ENCODE measurements around the gene SMU1. TPM values are rescaled to one million over a fixed set of nuclear protein-coding genes. Genes with fewer than 3 reads are reported as not detected.

Gene SMU1
- total RNA-seq, 1 donor from 2014 or later: 25.4 TPM

DNA sequence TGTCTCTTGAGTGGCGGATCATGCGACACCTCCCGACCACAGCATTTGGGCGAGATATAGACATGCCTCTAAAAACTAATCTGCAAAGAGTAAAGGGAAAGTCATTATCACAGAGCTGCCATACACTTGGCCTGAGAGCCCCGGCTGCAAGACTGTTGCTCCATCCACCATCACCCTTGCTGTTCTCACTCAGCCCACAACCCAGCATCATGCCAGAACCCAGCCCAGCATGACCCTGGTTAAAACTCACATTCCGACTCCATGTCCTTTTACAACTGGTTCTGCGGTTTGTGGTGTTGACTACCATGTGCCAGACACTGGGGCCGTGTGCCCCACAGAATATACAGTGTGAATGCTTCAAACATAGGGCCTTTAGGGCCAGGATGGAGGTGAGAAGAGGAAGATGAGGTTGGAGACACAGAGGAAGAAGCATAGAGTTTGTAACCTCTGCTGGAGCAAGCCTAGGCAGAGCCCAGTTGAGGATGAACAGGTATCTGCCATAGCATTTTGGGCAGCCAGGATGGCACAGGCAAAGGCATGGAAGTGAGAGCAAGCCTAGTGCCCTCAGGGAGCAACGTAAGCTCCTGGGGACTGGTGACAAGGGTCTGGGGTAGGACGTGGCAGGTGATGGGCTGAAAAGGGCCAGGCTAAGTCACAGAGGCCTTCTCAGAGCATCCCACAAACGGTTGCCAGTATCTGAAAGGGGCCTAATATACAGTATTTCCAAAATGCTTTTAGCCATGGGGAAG is 37.5 kb upstream of the SMU1 start:
- DNase-seq (ENCODE audit: extremely low spot score, unreplicated experiment): no peak
- Mint-ChIP-seq H3K4me1 (ENCODE audit: unreplicated experiment) (peaks cover 9% of the 10 kb centered on the region), H3K9me3 (no peaks in the 10 kb centered on the region), H3K27ac (peak overlapping the region; percentile 53), H3K36me3 (peaks cover 20% of the 10 kb centered on the region), H3K4me3 (no peak overlapping the region), H3K27me3 (no peaks in the 10 kb centered on the region)
- TF ChIP-seq, protein P1, sequence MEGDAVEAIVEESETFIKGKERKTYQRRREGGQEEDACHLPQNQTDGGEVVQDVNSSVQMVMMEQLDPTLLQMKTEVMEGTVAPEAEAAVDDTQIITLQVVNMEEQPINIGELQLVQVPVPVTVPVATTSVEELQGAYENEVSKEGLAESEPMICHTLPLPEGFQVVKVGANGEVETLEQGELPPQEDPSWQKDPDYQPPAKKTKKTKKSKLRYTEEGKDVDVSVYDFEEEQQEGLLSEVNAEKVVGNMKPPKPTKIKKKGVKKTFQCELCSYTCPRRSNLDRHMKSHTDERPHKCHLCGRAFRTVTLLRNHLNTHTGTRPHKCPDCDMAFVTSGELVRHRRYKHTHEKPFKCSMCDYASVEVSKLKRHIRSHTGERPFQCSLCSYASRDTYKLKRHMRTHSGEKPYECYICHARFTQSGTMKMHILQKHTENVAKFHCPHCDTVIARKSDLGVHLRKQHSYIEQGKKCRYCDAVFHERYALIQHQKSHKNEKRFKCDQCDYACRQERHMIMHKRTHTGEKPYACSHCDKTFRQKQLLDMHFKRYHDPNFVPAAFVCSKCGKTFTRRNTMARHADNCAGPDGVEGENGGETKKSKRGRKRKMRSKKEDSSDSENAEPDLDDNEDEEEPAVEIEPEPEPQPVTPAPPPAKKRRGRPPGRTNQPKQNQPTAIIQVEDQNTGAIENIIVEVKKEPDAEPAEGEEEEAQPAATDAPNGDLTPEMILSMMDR (conservative IDR thresholded peaks at IDR 0.05): no peak

DNA sequence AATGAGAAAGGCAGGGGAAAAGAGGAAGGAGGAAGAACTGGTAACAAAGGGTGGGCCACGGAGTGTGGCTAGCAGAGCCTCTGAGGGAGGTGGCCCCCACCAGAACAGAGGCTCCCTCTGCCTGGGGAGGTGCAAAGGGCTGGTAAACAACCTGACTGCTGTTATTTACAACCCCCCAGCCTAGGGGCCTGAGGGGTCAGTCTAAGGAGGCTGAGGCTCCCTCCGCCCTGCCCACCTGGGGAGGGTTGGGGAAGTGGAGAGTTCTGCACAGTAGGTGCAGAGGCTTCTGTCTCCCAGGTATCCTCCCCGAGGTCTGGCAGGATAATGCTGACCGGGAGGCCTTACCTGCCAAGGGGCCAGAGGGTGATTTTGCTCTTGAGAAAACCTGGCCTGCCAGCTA is 35.6 kb upstream of the SMU1 start:
- peaks cover 14% of the 10 kb centered on the region for H3K36me3 Mint-ChIP-seq
- H3K4me3 Mint-ChIP-seq: no peak overlapping the region
- no peaks in the 10 kb centered on the region for H3K27me3 Mint-ChIP-seq
- peak overlapping the region; percentile 43 for H3K27ac Mint-ChIP-seq
- H3K4me1 Mint-ChIP-seq (ENCODE audit: unreplicated experiment): peaks cover 14% of the 10 kb centered on the region
- no peaks in the 10 kb centered on the region for H3K9me3 Mint-ChIP-seq
- DNase-seq (ENCODE audit: extremely low spot score, unreplicated experiment): no peak
- TF ChIP-seq, protein P1 (conservative IDR thresholded peaks at IDR 0.05): no peak

DNA sequence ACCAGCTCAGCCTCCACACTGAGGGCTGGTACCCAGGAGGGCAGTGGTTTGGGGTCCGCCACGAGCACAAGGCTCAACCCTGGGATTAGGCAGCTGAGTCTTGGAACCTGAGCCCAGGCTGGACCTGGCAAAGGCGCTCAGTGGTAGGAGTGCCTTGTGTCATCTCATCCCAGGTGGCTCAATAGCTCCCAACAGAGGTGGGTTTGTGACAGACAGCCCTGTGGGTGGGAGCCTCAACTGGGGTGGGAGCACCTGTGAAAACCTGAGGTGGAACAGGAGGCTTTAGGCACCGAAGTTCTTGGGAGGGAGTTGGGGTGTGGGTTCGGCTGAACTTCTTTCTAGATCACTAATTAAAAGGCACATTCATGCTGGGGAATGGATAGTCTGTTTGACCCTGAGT is 35.2 kb upstream of the SMU1 start:
- TF ChIP-seq, protein P1 (conservative IDR thresholded peaks at IDR 0.05): no peak
- Mint-ChIP-seq H3K27ac (peak overlapping the region; percentile 43), H3K4me3 (no peak overlapping the region), H3K27me3 (no peaks in the 10 kb centered on the region), H3K36me3 (peaks cover 11% of the 10 kb centered on the region), H3K9me3 (no peaks in the 10 kb centered on the region), H3K4me1 (ENCODE audit: unreplicated experiment) (peaks cover 18% of the 10 kb centered on the region)
- DNase-seq (ENCODE audit: extremely low spot score, unreplicated experiment): no peak

DNA sequence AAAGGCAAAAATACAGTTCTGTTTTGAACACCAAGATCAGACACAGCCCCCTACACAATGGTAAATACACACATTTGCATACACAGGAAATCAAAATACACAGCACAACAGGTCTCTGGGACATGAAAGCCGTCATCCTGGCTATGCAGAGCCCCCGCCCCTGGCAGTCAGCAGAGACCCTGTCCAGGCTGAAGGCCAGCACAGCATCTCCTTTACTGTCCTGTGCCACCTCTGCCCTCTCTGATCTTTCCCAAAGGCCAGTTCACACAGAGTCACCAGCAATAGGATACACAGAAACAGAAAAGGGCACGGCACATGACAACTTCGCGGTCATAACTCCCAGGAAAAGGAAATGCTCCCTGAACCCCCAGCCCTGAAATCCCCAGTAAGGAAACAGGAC is 34.2 kb upstream of the SMU1 start:
- TF ChIP-seq, protein P1 (conservative IDR thresholded peaks at IDR 0.05): no peak
- no peaks in the 10 kb centered on the region for H3K9me3 Mint-ChIP-seq
- H3K36me3 Mint-ChIP-seq: peaks cover 11% of the 10 kb centered on the region
- peak overlapping the region; percentile 51 for H3K27ac Mint-ChIP-seq
- H3K4me3 Mint-ChIP-seq: no peak overlapping the region
- no peaks in the 10 kb centered on the region for H3K27me3 Mint-ChIP-seq
- H3K4me1 Mint-ChIP-seq (ENCODE audit: unreplicated experiment): peaks cover 18% of the 10 kb centered on the region
- no peak for DNase-seq (ENCODE audit: extremely low spot score, unreplicated experiment)

DNA sequence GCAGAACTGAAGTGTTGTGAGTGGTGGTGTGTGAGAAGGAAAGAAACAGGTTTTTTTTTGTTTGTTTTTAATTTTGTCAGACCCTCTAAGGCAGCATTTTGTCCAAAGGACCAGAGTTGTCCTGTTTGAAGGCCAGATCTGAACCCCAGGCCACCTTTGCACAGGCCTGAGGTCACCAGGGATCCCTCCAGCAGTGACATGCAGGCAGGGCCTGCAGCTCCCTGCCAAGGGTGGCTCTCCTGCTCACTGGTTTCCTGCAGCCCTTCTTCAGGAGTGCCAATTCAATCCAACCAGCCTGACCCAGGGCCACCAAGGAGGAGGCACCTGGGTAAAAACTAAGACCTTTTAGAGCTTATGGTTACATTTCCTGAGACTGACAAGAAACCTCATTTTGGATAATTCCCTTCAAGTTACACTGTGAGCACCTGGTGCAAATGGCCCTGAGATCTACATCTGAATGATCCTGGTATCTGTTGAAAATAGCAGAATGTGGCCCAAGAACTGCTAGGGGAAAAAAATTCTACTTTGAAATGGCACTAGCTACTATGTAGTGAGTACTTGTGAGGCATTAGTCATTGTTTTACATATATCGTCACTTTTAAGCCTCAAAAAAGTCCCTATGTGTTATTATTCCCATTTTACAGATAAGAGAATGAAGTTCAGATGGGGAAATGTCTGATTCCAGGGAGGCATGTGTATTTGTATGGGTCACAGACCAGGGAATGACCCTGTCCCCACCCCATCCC is 33.5 kb upstream of the SMU1 start:
- TF ChIP-seq, protein P1 (conservative IDR thresholded peaks at IDR 0.05): no peak
- Mint-ChIP-seq H3K4me3 (no peak overlapping the region), H3K4me1 (ENCODE audit: unreplicated experiment) (peaks cover 18% of the 10 kb centered on the region), H3K36me3 (peaks cover 11% of the 10 kb centered on the region), H3K9me3 (no peaks in the 10 kb centered on the region), H3K27ac (peak overlapping the region; percentile 51), H3K27me3 (no peaks in the 10 kb centered on the region)
- DNase-seq (ENCODE audit: extremely low spot score, unreplicated experiment): no peak
